ENCODE results near the gene CCDC201. TPM values are rescaled to one million over a fixed set of nuclear protein-coding genes. Genes with fewer than 3 reads are reported as not detected.
A peak's percentile ranks its signal among the peaks of the same experiment; 100 is the strongest.

Gene CCDC201
- total RNA-seq, 2 experiments from 2014 or later = not detected

DNA sequence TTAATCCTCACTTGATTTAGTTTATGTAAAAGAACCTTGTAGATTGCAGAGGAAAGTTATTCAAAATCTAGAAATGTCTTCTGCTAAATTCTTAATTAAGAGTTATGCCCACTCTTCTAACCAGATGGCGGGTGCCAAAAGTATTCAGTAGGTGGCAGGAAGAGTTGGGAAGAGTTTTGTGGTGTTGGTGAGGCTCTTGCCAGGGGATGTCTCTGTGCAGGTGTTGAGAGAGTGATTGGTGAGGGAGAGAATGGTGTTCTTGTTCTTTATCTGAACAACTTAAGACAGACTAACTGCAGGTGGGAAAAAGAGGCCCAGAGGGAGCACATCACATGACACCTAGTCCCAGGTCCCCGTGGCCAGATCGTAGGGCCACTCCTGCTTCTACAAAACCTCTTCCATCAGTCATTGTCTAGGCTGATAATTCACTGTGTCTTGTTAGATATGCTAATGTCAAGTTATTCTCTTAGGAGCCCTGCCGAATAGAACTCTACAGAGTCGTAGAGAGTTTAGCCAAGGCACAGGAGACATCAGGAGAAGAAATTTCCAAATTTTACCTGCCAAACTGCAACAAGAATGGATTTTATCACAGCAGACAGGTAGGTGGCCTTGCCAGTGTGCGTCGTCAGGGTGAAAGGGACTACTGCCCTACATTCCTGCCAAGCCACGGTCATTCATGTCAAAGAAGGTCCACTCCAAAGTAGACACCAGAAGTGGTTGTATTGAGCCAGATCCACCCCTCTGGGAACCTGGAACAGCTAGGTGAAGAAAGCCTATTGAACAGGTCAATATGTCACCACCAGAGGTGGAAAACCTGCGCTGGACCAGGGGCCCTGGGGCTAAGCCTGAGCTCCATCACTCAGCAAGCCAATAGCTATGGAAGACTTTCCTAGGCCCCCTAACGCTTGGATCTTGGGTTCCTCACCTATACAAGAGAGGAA is 18.9 kb upstream of the CCDC201 start:
- Mint-ChIP-seq H3K4me1 (ENCODE audit: low read depth) (peaks cover 2% of the 10 kb centered on the region), H3K27ac (no peak overlapping the region), H3K27me3 (peaks cover 52% of the 10 kb centered on the region), H3K9me3 (no peaks in the 10 kb centered on the region), H3K36me3 (ENCODE audit: low read depth) (no peaks in the 10 kb centered on the region), H3K4me3 (no peak overlapping the region)
- ChIA-PET CTCF (interaction anchor here (1.1 to 1.9 kb wide), 2 partner anchors 24 to 31 kb away, joined by 3 to 10 read pairs; no protein-coding TSS in a partner anchor), POLR2A (no interaction called here)
- DNase-seq (no peak), ATAC-seq (no peak)
- TF ChIP-seq, protein P1, sequence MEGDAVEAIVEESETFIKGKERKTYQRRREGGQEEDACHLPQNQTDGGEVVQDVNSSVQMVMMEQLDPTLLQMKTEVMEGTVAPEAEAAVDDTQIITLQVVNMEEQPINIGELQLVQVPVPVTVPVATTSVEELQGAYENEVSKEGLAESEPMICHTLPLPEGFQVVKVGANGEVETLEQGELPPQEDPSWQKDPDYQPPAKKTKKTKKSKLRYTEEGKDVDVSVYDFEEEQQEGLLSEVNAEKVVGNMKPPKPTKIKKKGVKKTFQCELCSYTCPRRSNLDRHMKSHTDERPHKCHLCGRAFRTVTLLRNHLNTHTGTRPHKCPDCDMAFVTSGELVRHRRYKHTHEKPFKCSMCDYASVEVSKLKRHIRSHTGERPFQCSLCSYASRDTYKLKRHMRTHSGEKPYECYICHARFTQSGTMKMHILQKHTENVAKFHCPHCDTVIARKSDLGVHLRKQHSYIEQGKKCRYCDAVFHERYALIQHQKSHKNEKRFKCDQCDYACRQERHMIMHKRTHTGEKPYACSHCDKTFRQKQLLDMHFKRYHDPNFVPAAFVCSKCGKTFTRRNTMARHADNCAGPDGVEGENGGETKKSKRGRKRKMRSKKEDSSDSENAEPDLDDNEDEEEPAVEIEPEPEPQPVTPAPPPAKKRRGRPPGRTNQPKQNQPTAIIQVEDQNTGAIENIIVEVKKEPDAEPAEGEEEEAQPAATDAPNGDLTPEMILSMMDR (IDR thresholded peaks at IDR 0.05) = peak; percentile 8
- intact Hi-C loops (cut with micrococcal nuclease) = no loop called here

DNA sequence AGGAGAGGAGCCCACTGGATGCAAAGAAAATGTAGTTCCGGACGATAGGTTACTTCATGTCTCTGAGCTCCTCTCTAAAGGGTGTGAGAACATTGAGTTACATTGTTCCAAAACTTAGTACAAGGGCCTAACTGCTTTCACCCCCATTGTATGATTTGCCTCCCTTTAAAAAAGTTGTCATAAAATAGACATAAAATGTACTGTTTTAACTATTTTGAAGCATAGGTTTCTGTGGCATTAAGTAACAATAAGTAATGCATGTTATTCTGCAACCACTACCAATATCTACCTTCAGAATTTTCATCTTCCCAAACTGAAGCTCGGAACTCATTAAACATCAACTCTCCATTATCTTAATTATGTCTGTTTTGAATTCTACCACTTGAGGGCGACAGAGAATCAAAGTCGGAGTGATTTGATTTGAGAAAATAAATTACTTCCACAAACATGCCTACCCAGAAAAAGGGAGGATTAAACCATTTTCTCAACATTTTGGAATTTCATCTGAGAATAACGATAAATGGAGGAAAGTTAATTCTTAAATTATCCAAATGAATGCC is 18.1 kb upstream of the CCDC201 start:
- CTCF ChIA-PET = interaction anchor here (0.9 to 1.9 kb wide), 4 partner anchors 9 to 32 kb away, joined by 3 to 10 read pairs (median 6); no protein-coding TSS in a partner anchor
- TF ChIP-seq, protein P1 (IDR thresholded peaks at IDR 0.05) = peak; percentile 69
- POLR2A ChIA-PET = no interaction called here
- Mint-ChIP-seq H3K27me3 (peaks cover 49% of the 10 kb centered on the region), H3K4me1 (ENCODE audit: low read depth) (peaks cover 2% of the 10 kb centered on the region), H3K4me3 (no peak overlapping the region), H3K27ac (no peak overlapping the region), H3K9me3 (no peaks in the 10 kb centered on the region), H3K36me3 (ENCODE audit: low read depth) (no peaks in the 10 kb centered on the region)
- ATAC-seq (no peak), DNase-seq (no peak)
- intact Hi-C loops (cut with micrococcal nuclease) = no loop called here

DNA sequence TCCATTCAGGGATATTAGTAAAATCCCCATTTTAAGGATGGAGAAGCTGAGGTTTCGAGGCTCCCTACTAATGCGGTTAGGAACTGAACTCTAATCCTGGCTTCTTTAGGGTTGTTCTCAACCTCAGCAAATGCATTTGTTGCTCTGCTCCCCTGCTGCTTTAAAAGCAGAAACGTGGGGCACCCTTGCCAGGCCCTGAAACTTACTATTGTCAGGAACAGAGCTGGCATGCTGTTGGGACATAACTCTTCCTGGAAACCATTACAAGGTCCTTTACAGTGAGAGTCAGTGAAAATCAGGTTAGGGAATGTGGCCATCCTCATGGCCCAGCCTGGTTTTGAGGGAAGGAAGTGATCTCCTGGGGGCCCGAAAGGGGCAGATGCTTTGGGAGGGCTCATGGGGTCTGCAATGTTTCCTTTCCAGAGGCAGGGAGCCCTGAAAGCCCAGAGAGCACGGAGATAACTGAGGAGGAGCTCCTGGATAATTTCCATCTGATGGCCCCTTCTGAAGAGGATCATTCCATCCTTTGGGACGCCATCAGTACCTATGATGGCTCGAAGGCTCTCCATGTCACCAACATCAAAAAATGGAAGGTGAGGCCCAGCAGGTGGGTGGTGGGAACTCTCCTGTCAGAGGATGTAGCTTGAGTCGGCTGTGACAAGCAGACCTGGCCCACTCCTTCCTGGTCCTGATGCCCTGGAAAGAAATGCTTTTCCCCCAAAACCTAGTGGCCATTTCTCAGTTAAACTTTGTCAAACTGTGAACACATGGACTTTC is 17.4 kb upstream of the CCDC201 start:
- no peaks in the 10 kb centered on the region for H3K9me3 Mint-ChIP-seq
- intact Hi-C loops (cut with micrococcal nuclease) = no loop called here
- peaks cover 54% of the 10 kb centered on the region for H3K27me3 Mint-ChIP-seq

DNA sequence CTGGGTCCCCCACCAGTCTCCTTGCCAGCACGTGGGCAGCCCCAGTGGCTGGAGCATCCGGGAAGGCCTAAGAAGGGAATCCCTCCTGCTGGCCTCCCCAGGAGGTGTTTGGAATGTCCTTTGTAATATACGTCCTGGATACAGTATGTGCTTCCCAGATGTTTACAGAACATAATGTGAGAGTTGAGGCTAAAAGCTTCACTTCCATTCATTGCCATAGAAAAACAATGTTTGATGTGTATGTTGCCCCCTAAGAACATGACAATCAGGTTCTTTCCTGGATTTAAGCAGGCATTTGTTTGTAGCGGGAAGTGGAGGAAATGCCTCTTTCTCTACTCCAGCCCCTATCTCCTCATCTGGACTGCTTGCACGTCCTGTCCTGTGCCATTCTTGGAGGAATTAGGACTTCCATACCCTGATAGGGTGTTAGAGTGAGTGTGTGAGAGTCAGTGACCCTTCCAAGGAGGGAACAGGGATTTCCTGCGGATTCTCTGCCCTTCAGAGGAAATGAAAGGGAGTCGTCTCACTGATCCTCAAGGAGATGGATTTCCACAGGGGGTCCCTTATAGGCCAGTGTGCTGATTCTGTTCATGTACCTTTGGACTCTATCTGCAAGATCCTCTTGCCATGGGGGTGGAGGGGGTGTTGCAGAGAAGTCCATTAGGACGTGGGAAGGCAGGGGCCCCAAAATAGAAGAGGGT is 16.6 kb upstream of the CCDC201 start:
- Mint-ChIP-seq H3K27me3 (peaks cover 57% of the 10 kb centered on the region), H3K4me3 (no peak overlapping the region), H3K4me1 (ENCODE audit: low read depth) (peaks cover 2% of the 10 kb centered on the region), H3K36me3 (ENCODE audit: low read depth) (no peaks in the 10 kb centered on the region), H3K27ac (no peak overlapping the region), H3K9me3 (no peaks in the 10 kb centered on the region)
- CTCF ChIA-PET = interaction anchor here (1.9 kb wide), 1 partner anchor 33 kb away, joined by 10 read pairs; no protein-coding TSS in a partner anchor
- TF ChIP-seq, protein P1 (IDR thresholded peaks at IDR 0.05) = no peak
- intact Hi-C loops (cut with micrococcal nuclease) = no loop called here
- no peak for DNase-seq
- ATAC-seq = no peak
- POLR2A ChIA-PET = interaction anchor here (0.6 kb wide), 1 partner anchor 1217 kb away, joined by 3 read pairs; no protein-coding TSS in a partner anchor

More for the DNA sequence above, 17.4 kb upstream of the CCDC201 start:
- TF ChIP-seq, protein P1 (IDR thresholded peaks at IDR 0.05) = no peak
- ATAC-seq = no peak
- ChIA-PET POLR2A (interaction anchor here (0.6 kb wide), 1 partner anchor 1216 kb away, joined by 3 read pairs; no protein-coding TSS in a partner anchor), CTCF (interaction anchor here (0.9 to 1.9 kb wide), 4 partner anchors 10 to 32 kb away, joined by 3 to 10 read pairs (median 6); no protein-coding TSS in a partner anchor)
- no peak for DNase-seq
- no peak overlapping the region for H3K27ac Mint-ChIP-seq
- no peaks in the 10 kb centered on the region for H3K36me3 Mint-ChIP-seq (ENCODE audit: low read depth)
- no peak overlapping the region for H3K4me3 Mint-ChIP-seq
- peaks cover 2% of the 10 kb centered on the region for H3K4me1 Mint-ChIP-seq (ENCODE audit: low read depth)

Measured in activated CD8-positive, alpha-beta T cell treated with anti-CD3 and anti-CD28 coated beads for 36 hours (primary cell).